Measurements from ENCODE around the gene ZDHHC13. TPM values are rescaled to one million over a fixed set of nuclear protein-coding genes. Genes with fewer than 3 reads are reported as not detected.

Gene ZDHHC13, protein sequence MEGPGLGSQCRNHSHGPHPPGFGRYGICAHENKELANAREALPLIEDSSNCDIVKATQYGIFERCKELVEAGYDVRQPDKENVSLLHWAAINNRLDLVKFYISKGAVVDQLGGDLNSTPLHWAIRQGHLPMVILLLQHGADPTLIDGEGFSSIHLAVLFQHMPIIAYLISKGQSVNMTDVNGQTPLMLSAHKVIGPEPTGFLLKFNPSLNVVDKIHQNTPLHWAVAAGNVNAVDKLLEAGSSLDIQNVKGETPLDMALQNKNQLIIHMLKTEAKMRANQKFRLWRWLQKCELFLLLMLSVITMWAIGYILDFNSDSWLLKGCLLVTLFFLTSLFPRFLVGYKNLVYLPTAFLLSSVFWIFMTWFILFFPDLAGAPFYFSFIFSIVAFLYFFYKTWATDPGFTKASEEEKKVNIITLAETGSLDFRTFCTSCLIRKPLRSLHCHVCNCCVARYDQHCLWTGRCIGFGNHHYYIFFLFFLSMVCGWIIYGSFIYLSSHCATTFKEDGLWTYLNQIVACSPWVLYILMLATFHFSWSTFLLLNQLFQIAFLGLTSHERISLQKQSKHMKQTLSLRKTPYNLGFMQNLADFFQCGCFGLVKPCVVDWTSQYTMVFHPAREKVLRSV
- 31.9 and 52.1 TPM in 2 replicates for total RNA-seq

DNA sequence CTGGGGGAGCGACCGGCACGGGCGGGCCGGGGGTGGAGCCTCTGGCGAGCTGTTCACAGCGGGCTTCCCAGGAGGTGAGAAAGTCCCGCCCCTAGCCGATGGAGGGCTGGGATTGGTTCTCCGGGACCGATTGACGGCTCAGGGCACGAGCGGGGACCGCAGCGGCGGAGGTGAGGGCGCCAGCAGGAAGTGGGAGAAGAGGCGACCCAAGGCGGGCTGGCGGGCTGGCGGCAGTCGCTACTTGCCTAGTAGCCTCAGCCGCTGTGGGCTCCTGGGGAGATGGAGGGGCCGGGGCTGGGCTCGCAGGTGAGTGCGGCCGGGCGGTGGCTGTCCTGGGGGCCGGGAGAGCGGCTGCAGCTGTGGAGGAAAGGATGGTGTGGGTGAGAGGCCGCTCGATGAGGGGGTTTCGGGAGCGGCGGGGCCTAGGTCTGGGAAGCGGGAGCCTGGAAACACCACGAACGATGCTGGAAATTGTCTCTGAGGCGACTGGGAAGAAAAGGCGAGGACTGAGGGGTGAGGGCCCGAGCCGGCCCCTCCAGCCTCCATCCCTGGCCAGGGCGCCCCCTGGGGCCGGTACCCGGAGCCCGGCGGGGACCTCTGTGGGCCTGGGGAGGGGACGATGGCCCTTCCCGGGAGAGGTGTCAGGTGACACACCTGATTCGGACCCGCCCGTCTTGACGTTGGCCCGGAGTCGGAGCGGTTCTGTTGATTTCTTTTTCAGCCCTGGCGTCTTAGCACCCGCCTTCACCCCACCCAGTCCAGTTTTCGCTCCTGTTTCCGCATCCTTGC is at the start of gene ZDHHC13:
Gene ZDHHC13 (plus strand): TSS at position 198 of the 789 bp plus-strand sequence. CDS start 82 bp downstream, at position 280.
- DNase-seq (ENCODE audit: extremely low read depth, low read depth, low spot score): no peak

- DNase-seq (ENCODE audit: extremely low read depth, low read depth, low spot score): no peak
Measured at GRCh38 chr11:19071255-19071654, 45.7 kb upstream of the ZDHHC13 start.

GRCh38 chr11:19072464-19072863 is 44.5 kb upstream of the ZDHHC13 start:
- DNase-seq (ENCODE audit: extremely low read depth, low read depth, low spot score): no peak

DNA sequence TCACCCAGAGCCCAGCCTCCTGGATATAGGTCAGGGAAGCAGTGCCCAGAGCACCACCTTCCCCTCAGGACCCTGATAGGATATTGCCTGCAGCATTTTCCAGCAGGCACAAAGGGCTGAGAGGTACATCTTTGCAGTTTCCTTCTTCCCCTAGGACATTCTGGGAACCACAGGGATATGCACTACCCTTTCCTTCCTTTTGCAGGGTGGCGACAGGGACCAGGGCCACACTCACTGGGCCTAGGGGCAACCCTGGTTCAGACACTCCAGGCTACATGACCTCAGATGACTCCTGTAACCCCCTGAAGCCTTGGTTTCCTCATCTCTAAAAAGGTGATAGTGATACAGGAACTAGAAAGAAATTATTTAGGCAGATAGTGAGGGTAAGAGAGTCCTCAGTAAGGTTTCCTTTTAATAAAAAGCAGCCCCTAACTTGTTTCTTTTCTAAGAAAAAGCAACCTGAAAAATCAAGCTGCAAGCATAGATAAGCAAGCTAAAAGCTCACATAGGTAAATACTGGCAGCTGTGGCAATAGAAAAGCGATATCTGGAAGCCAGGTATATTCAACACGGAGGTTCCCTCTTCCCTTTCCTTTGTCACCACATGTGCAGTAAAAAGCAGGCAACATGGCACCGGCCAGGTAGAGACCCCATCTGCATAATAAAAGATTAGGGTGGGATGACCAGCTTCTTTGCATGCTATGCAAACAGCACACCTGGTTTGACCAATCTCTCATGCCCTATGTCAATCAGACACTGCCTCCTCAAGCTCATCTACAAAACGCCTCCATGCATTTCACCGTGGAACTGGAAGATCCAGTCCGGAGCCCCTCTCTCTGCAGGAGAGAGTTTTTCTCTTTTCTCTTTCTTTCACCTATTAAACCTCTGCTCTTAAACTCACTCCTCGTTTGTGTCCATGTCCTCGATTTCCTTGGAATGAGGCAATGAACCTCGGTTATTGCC is 43.2 kb upstream of the ZDHHC13 start:
- no peak for DNase-seq (ENCODE audit: extremely low read depth, low read depth, low spot score)

DNA sequence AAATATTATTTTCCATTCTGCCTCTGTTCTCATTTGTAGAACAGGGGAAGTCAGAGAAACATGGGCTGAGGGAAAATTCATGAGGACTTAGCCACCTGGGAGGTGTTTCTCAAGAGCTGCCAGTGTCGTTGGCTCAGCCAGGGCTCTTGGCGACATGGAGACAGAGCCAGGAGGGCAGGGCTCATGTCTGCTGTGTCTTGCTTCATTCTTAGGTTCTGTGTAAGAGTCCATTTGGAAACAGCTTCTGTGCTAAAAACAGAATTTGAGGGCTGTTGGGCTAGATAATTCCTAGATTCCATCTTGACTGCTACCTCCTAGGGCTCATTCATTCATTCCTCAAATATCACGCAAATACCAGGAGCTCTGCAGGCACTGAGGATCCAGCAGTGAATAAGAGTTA is 41.3 kb upstream of the ZDHHC13 start:
- DNase-seq (ENCODE audit: extremely low read depth, low read depth, low spot score): no peak

DNA sequence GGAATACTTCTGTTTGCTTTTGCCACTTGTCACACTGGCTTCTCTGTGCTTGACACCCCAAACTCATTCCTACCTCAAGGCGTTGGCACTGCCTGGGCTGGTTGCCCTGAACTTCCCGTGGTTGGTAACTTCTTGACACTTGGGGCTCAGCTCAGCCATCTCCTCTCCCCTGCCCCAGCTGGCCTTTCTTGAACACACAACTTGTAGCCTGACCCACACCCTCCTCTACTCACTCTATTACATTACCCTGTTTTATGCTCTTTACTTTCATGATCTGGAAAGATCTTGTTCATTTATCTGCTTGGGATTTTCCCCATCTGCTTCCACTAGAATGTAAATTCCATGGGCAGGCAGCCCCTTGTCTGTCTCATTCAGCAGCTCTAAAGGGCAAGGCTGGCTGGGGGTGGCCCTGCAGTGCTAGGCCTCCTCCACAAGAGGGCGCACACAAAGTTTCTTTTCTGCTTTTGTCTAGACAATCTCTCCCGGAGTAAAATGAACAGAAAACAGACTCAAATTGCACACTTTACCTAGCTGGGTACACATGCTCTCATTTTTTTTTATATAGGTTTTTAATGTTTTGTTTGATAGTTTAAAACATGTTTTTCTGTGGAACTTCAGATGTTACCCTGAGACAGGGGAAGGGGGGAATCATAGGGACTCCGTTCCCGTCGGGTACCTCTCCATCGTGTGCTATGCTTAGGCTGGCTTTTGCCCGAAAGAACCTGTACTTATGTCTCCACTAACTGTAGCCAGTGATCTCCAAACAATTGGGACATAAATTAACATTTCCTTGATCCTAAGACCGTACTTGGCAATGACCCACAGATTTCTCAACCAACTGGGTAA is 40.0 kb upstream of the ZDHHC13 start:
- no peak for DNase-seq (ENCODE audit: extremely low read depth, low read depth, low spot score)

GRCh38 chr11:19077965-19078364 is 39.0 kb upstream of the ZDHHC13 start:
- DNase-seq (ENCODE audit: extremely low read depth, low read depth, low spot score): no peak

DNA sequence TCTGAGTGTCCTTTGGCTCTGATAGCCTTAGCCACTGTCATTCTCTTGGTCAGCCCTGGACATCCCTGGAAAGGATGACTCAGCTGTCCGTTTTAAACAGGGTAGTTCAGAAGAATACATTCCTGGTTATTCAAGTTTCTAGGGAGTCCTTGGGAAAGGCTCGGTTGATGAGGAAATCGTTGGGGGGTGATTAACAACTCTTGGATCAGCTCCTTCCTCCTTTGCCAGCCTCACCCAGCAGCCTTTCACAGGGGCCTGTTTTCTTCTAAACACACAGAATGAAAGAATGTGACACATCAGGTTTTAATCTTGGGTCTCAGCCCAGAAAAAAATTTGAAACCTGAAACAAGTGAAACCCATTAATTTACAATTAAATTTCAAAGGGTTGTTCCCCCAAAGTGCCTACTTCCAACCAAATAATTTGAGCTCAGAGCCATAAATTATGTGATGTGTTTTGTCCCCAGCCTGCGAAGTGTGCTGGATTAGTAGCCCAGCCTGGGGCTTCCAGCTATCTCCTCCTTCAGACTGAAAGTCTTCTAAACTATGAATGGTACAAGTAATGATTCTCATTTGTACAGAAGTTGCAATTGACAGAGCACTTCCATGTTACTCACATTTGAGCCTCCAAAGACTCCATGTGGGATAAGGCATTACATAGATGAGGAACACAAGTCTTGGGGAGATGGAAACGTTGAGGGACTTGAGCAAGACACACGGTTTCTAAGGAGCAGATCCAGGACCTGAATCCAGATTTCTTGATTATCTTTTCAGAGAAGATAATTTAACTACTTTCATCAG is 37.1 kb upstream of the ZDHHC13 start:
- no peak for DNase-seq (ENCODE audit: extremely low read depth, low read depth, low spot score)

GRCh38 chr11:19080579-19080993 is 36.4 kb upstream of the ZDHHC13 start:
- DNase-seq (ENCODE audit: extremely low read depth, low read depth, low spot score): peak; percentile 84

- DNase-seq (ENCODE audit: extremely low read depth, low read depth, low spot score): no peak
Measured at GRCh38 chr11:19083166-19083565, 33.8 kb upstream of the ZDHHC13 start.

- DNase-seq (ENCODE audit: extremely low read depth, low read depth, low spot score): no peak
Measured at GRCh38 chr11:19084661-19085315, 32.2 kb upstream of the ZDHHC13 start.

DNA sequence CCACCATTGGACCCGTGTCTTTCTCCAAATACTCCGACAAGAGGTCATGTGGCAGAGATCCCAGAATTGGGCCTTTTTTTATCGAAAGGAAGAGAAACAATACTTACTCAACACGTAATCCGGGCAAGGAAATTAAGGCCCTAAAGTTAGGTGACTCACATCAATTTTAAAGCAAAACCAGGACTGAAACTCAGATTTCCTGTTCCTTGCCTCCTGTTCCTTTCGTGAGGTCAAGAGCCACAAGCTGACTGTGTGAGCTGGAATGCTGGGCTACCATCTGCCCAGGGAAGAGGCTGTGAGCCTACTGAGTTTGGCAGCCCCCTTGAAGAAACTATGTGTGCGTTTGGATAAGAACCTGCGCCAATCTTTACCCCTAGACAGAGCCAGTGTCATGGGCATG is 29.3 kb upstream of the ZDHHC13 start:
- DNase-seq (ENCODE audit: extremely low read depth, low read depth, low spot score): peak; percentile 94

DNA sequence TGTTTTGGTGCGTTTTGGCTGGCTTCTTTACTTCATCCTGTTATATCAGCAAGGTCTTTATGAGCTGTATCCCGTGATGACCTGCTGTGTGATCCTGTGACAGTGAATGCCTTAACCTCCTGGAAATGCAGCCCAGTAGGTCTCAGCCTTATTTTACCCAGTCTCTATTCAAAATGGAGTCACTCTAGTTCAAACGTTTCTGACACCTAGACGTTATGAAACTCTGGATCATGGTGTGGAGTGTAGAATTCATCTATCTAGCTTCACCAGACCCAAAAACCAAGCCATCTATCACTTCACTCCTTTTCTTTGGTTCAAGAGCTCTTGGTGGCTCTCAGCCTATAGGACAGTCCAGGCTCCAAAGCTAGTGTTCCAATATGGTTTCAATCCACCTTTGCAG is 28.2 kb upstream of the ZDHHC13 start:
- no peak for DNase-seq (ENCODE audit: extremely low read depth, low read depth, low spot score)

GRCh38 chr11:19089421-19089820 is 27.5 kb upstream of the ZDHHC13 start:
- no peak for DNase-seq (ENCODE audit: extremely low read depth, low read depth, low spot score)

DNA sequence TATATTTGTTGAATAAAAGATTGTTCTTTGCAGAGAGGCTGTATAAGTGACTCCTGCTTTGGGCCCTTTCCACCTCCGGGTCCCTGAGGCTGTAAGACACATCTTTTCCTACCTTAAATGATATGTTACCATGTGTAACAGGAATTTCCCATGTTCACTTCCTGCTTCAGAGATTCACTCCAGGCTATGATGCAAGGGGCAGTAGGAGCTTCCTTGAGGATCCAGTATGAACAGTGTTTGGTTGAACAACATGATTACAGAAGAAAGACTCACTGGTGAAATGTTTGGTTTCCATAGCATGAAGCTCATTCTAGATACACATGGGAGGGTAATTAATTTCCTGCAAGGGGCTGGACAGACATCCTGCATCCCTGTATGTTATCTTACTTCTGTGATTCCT is 25.6 kb upstream of the ZDHHC13 start:
- DNase-seq (ENCODE audit: extremely low read depth, low read depth, low spot score): no peak

DNA sequence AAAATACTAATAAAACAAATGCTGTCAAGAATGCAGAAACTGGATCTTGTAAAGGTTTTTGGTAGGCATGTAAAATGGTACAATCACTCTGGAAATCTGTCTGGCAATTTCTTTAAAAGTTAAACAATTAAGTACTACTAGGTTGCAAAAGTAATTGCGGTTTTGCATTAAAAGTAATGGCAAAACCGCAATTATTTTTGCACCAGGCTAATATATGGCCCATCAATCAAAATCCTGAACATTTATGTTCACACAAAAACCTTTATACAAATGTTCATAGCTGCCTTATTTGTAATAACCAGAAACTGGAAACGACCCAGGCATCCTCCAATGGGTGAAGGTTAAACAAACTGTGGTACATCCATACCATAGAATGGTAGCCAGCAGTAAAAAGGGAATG is 24.6 kb upstream of the ZDHHC13 start:
- no peak for DNase-seq (ENCODE audit: extremely low read depth, low read depth, low spot score)

DNA sequence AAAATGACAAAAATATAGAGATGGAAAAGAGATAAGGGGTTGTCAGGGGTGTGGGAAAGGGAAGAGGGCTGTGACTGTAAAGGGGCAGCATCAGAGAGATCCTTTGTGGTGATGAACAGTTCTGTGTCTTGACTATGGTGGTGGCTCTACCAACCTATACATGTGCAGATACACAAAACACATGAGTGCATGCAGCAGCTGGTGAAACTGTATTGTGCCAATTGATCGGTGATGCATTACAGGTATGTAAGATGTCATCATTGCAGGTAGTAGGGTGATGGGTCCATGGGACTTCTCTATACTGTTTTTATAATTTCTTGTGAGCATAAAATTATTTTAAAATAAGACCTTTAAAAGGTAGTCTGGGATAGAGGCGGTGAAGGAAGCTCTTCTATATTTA is 24.1 kb upstream of the ZDHHC13 start:
- DNase-seq (ENCODE audit: extremely low read depth, low read depth, low spot score): no peak

- DNase-seq (ENCODE audit: extremely low read depth, low read depth, low spot score): no peak
Measured at GRCh38 chr11:19093976-19094375, 23.0 kb upstream of the ZDHHC13 start.

Measured in glomerular endothelial cell (primary cell).